PC-9 (cell line): ENCODE measurements around the gene COG5.

Experiments
- CTCF ChIP-seq: fragments of 200-600 bp; sonication (generic); conservative IDR thresholded peaks from 2 replicates; pipeline ENCODE4 v1.6.1; 2017; ENCODE audit warnings: mixed run types, antibody characterized with exemption, mild to moderate bottlenecking, moderate library complexity
- EZH2 ChIP-seq: fragments of 200-600 bp; sonication (generic); IDR thresholded peaks from 2 replicates; pipeline ENCODE4 v1.8.0; 2017; ENCODE audit warnings: antibody characterized with exemption, low read depth

- no peak for TF ChIP-seq CTCF
- no peak for TF ChIP-seq EZH2
Measured at GRCh38 chr7:107392830-107393229, 170.9 kb downstream of the COG5 start.
